GM18517 (cell line): ENCODE data around the gene GRK5.
"Not testable (repeated sequence)": the region's sequence is repeated elsewhere in the genome, so short reads cannot be mapped to it uniquely, and the experiment has no call there.

Source experiments
- ATAC-seq: cut with Tn5 transposase; IDR thresholded peaks from one replicate; pipeline ENCODE4 v1.9.1; 2021; ENCODE audit warnings: mild to moderate bottlenecking, moderate library complexity; ENCODE audit not compliant: unreplicated experiment

GRK5 gene

GRCh38 chr10:119450606-119451299, 243.4 kb downstream of the GRK5 start:
- ATAC-seq = no peak

- ATAC-seq = no peak
These were observed 244.0 kb downstream of the GRK5 start for GRCh38 chr10:119451300-119451896.

- no peak for ATAC-seq
These were observed 245.0 kb downstream of the GRK5 start for GRCh38 chr10:119452396-119452795.

GRCh38 chr10:119453313-119453712, 245.9 kb downstream of the GRK5 start:
- ATAC-seq = no peak

- no peak for ATAC-seq
These were observed 246.9 kb downstream of the GRK5 start for GRCh38 chr10:119454316-119454715.

- ATAC-seq = no peak
These were observed 247.6 kb downstream of the GRK5 start for GRCh38 chr10:119454990-119455389.

- ATAC-seq = no peak
These were observed 248.5 kb downstream of the GRK5 start for GRCh38 chr10:119455609-119456434.

GRCh38 chr10:119456435-119456810, 249.1 kb downstream of the GRK5 start:
- no peak for ATAC-seq

- no peak for ATAC-seq
These were observed 250.8 kb downstream of the GRK5 start for GRCh38 chr10:119457966-119458766.

GRCh38 chr10:119459681-119460340, 252.4 kb downstream of the GRK5 start:
- no peak for ATAC-seq

- no peak for ATAC-seq
These were observed 253.2 kb downstream of the GRK5 start for GRCh38 chr10:119460369-119461195.

- ATAC-seq = no peak
These were observed 254.0 kb downstream of the GRK5 start for GRCh38 chr10:119461380-119461779.

- no peak for ATAC-seq
These were observed 254.6 kb downstream of the GRK5 start for GRCh38 chr10:119461923-119462322.

- no peak for ATAC-seq
These were observed 255.4 kb downstream of the GRK5 start for GRCh38 chr10:119462773-119463172.

GRCh38 chr10:119463195-119463594, 255.8 kb downstream of the GRK5 start:
- not testable (repeated sequence) for ATAC-seq

- ATAC-seq = no peak
These were observed 257.7 kb downstream of the GRK5 start for GRCh38 chr10:119465085-119465484.

- no peak for ATAC-seq
These were observed 258.7 kb downstream of the GRK5 start for GRCh38 chr10:119466076-119466475.

- no peak for ATAC-seq
These were observed 259.3 kb downstream of the GRK5 start for GRCh38 chr10:119466655-119467054.

GRCh38 chr10:119468542-119469324, 261.4 kb downstream of the GRK5 start:
- no peak for ATAC-seq
